ENCODE data around the gene GPS2.

GPS2 gene

DNA sequence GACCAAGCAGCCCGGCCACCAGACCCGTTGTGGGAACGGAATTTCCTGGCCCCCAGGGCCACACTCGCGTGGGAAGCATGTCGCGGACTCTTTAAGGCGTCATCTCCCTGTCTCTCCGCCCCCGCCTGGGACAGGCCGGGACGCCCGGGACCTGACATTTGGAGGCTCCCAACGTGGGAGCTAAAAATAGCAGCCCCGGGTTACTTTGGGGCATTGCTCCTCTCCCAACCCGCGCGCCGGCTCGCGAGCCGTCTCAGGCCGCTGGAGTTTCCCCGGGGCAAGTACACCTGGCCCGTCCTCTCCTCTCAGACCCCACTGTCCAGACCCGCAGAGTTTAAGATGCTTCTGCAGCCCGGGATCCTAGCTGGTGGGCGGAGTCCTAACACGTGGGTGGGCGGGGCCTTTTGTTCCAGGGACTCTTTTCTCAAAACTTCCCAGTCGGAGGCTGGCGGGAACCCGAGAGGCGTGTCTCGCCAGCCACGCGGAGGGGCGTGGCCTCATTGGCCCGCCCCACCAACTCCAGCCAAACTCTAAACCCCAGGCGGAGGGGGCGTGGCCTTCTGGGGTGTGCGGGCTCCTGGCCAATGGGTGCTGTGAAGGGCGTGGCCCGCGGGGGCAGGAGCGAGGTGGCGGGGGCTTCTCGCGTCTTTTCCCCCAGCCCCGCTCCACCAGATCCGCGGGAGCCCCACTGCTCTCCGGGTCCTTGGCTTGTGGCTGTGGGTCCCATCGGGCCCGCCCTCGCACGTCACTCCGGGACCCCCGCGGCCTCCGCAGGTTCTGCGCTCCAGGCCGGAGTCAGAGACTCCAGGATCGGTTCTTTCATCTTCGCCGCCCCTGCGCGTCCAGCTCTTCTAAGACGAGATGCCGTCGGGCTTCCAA is 33.8 kb downstream of the GPS2 start, which contains the start of gene SLC2A4 (continued):
- TF ChIP-seq ZNF785 (tag by site-specific recombination; IDR thresholded peaks at IDR 0.05) (no peak), ZNF404 (tag by site-specific recombination; IDR thresholded peaks at IDR 0.05) (no peak), ZBTB7A (tag by site-specific recombination; IDR thresholded peaks at IDR 0.05; ENCODE audit: low read depth) (0 out of 2 replicates have a peak, but pooled peaks have one; percentile 49), ZNF302 (tag by site-specific recombination; IDR thresholded peaks at IDR 0.05; ENCODE audit: low read depth) (no peak), ZNF558 (tag by site-specific recombination; IDR thresholded peaks at IDR 0.05) (no peak), ZBTB6 (tag by site-specific recombination; IDR thresholded peaks at IDR 0.05) (peak; percentile 85), SALL2 (tag by site-specific recombination; IDR thresholded peaks at IDR 0.05; ENCODE audit: borderline replicate concordance) (no peak), ZNF639 (tag by site-specific recombination; IDR thresholded peaks at IDR 0.05) (no peak), ZNF654 (tag by site-specific recombination; IDR thresholded peaks at IDR 0.05; ENCODE audit: low read depth) (no peak), KLF8 (tag by site-specific recombination; IDR thresholded peaks at IDR 0.05) (peak; percentile 81), BCL11B (tag by site-specific recombination; IDR thresholded peaks at IDR 0.05; ENCODE audit: low read depth) (no peak; the same call in 1 of the 2 replicates), ZNF707 (tag by site-specific recombination; IDR thresholded peaks at IDR 0.05) (no peak), ZSCAN16 (tag by site-specific recombination; IDR thresholded peaks at IDR 0.05) (no peak), ZNF548 (tag by site-specific recombination; IDR thresholded peaks at IDR 0.05) (no peak; the same call in 1 of the 2 replicates), ZNF792 (tag by site-specific recombination; IDR thresholded peaks at IDR 0.05) (no peak)

- CTCF ChIA-PET: interaction anchor here (0.6 to 9.0 kb wide), 29 partner anchors 9 to 767 kb away, joined by 3 to 160 read pairs (median 4); partner anchors contain the start of genes ACAP1 and CTDNEP1
- POLR2A ChIA-PET: interaction anchor here (0.7 to 3.1 kb wide), 17 partner anchors 11 to 69 kb away, joined by 3 to 20 read pairs (median 4); partner anchors contain the start of genes CTDNEP1, ELP5 and NEURL4
- peak; percentile 70; the same call in 1 of the 2 replicates for TF ChIP-seq ZNF639 (tag by site-specific recombination; IDR thresholded peaks at IDR 0.05)
- no peak for TF ChIP-seq ZNF514 (tag by site-specific recombination; IDR thresholded peaks at IDR 0.05)
- TF ChIP-seq HOXD13 (CRISPR knock-in tag; IDR thresholded peaks at IDR 0.05; ENCODE audit: borderline replicate concordance): no peak
- TF ChIP-seq ZNF426 (tag by site-specific recombination; IDR thresholded peaks at IDR 0.05): no peak
- peak; percentile 30 for TF ChIP-seq ZNF629 (tag by site-specific recombination; IDR thresholded peaks at IDR 0.05)
- peak; percentile 21; the same call in 1 of the 2 replicates for TF ChIP-seq KLF8 (tag by site-specific recombination; IDR thresholded peaks at IDR 0.05)
- TF ChIP-seq ZNF747 (tag by site-specific recombination; IDR thresholded peaks at IDR 0.05): no peak
- no peak for TF ChIP-seq ZNF18 (tag by site-specific recombination; IDR thresholded peaks at IDR 0.05)
- TF ChIP-seq ZNF555 (tag by site-specific recombination; conservative IDR thresholded peaks at IDR 0.05): no peak
- peak; percentile 83; the same call in 1 of the 2 replicates for TF ChIP-seq TRIM28 (IDR thresholded peaks at IDR 0.05; ENCODE audit: borderline replicate concordance, low read length)
- peak; percentile 74 for TF ChIP-seq ZEB2 (tag by site-specific recombination; IDR thresholded peaks at IDR 0.05)
- TF ChIP-seq ZNF548 (tag by site-specific recombination; IDR thresholded peaks at IDR 0.05): peak; percentile 56; the same call in 1 of the 2 replicates
- TF ChIP-seq ZBTB26 (tag by site-specific recombination; optimal IDR thresholded peaks at IDR 0.05): peak; percentile 46
- TF ChIP-seq BCL11B (tag by site-specific recombination; IDR thresholded peaks at IDR 0.05; ENCODE audit: low read depth): peak; percentile 85
- TF ChIP-seq ZBTB8A (tag by site-specific recombination; IDR thresholded peaks at IDR 0.05): peak; percentile 41; the same call in 1 of the 2 replicates
- TF ChIP-seq GLIS1 (tag by site-specific recombination; IDR thresholded peaks at IDR 0.05): no peak
- 0 out of 2 replicates have a peak, but pooled peaks have one; percentile 29 for TF ChIP-seq ZNF843 (tag by site-specific recombination; IDR thresholded peaks at IDR 0.05)
- no peak for TF ChIP-seq ZFHX2 (tag by site-specific recombination; conservative IDR thresholded peaks at IDR 0.05)
Observed at GRCh38 chr17:7280519-7281073, 34.6 kb downstream of the GPS2 start.

More at GRCh38 chr17:7280519-7281073, 34.6 kb downstream of the GPS2 start:
- peaks cover 9% of the 10 kb centered on the region for H3K4me1 ChIP-seq (ENCODE audit: control insufficient read depth, insufficient read depth, low read length)
- no peaks in the 10 kb centered on the region for H3K9me3 ChIP-seq (ENCODE audit: control insufficient read depth, insufficient read depth, low read depth, low read length)
- no peaks in the 10 kb centered on the region; a peak in 1 of 3 replicates for H3K36me3 ChIP-seq (ENCODE audit: control insufficient read depth in 2 of 2, insufficient read depth in 1 of 2, low read length in 2 of 2)
- no peak overlapping the region for H3K27ac ChIP-seq (ENCODE audit: extremely low read depth, low read depth, low read length)
- H3K4me3 ChIP-seq (ENCODE audit: low read depth, low read length): peak overlapping the region; percentile 32

Measured in HEK293 (cell line).